ENCODE data around the gene FER1L5.
A peak's percentile ranks its signal among the peaks of the same experiment; 100 is the strongest.

FER1L5 gene

GRCh38 chr2:96733931-96734330, 91.4 kb downstream of the FER1L5 start:
- DNase-seq (ENCODE audit: low spot score in 2 of 2) = no peak
- ATAC-seq (replicated peaks; ENCODE audit: extremely low read depth, poor library complexity, severe bottlenecking) = no peak
- no peak overlapping the region for H3K27ac Mint-ChIP-seq (ENCODE audit: low read depth)
- peaks cover 30% of the 10 kb centered on the region for H3K36me3 Mint-ChIP-seq (ENCODE audit: insufficient read depth)
- H3K9me3 Mint-ChIP-seq = no peaks in the 10 kb centered on the region
- peaks cover 20% of the 10 kb centered on the region for H3K4me1 Mint-ChIP-seq
- H3K4me3 Mint-ChIP-seq = no peak overlapping the region
- no peaks in the 10 kb centered on the region for H3K27me3 Mint-ChIP-seq

GRCh38 chr2:96734880-96735583, 92.5 kb downstream of the FER1L5 start:
- H3K4me3 Mint-ChIP-seq = no peak overlapping the region
- H3K36me3 Mint-ChIP-seq (ENCODE audit: insufficient read depth) = peaks cover 32% of the 10 kb centered on the region
- ATAC-seq (replicated peaks; ENCODE audit: extremely low read depth, poor library complexity, severe bottlenecking) (no peak), DNase-seq (ENCODE audit: low spot score in 2 of 2) (no peak)
- H3K9me3 Mint-ChIP-seq = no peaks in the 10 kb centered on the region
- H3K27ac Mint-ChIP-seq (ENCODE audit: low read depth) = no peak overlapping the region
- peaks cover 31% of the 10 kb centered on the region for H3K4me1 Mint-ChIP-seq
- H3K27me3 Mint-ChIP-seq = no peaks in the 10 kb centered on the region

- ATAC-seq (replicated peaks; ENCODE audit: extremely low read depth, poor library complexity, severe bottlenecking) = no peak
- no peak for DNase-seq (ENCODE audit: low spot score in 2 of 2)
- H3K4me3 Mint-ChIP-seq = no peak overlapping the region
- no peaks in the 10 kb centered on the region for H3K27me3 Mint-ChIP-seq
- H3K9me3 Mint-ChIP-seq = no peaks in the 10 kb centered on the region
- peaks cover 43% of the 10 kb centered on the region for H3K4me1 Mint-ChIP-seq
- no peak overlapping the region for H3K27ac Mint-ChIP-seq (ENCODE audit: low read depth)
- peaks cover 18% of the 10 kb centered on the region for H3K36me3 Mint-ChIP-seq (ENCODE audit: insufficient read depth)
These were observed 94.7 kb downstream of the FER1L5 start for GRCh38 chr2:96737251-96737650.

GRCh38 chr2:96737831-96738230, 95.3 kb downstream of the FER1L5 start:
- Mint-ChIP-seq H3K4me1 (peaks cover 43% of the 10 kb centered on the region), H3K27ac (ENCODE audit: low read depth) (no peak overlapping the region), H3K27me3 (no peaks in the 10 kb centered on the region), H3K9me3 (no peaks in the 10 kb centered on the region), H3K36me3 (ENCODE audit: insufficient read depth) (peaks cover 17% of the 10 kb centered on the region), H3K4me3 (no peak overlapping the region)
- no peak for ATAC-seq (replicated peaks; ENCODE audit: extremely low read depth, poor library complexity, severe bottlenecking)
- DNase-seq (ENCODE audit: low spot score in 2 of 2) = no peak

- DNase-seq (ENCODE audit: low spot score in 2 of 2) = no peak
- Mint-ChIP-seq H3K36me3 (ENCODE audit: insufficient read depth) (peaks cover 11% of the 10 kb centered on the region), H3K4me1 (peaks cover 43% of the 10 kb centered on the region), H3K27ac (ENCODE audit: low read depth) (peak overlapping the region; percentile 95), H3K4me3 (peak overlapping the region; percentile 98), H3K27me3 (no peaks in the 10 kb centered on the region), H3K9me3 (no peaks in the 10 kb centered on the region)
- ATAC-seq (replicated peaks; ENCODE audit: extremely low read depth, poor library complexity, severe bottlenecking) = no peak
These were observed 96.6 kb downstream of the FER1L5 start for GRCh38 chr2:96739076-96739632.

- peak; percentile 86 to 91 for DNase-seq (ENCODE audit: low spot score in 2 of 2)
- Mint-ChIP-seq H3K4me3 (peak within 1 kb of the TSS; percentile 98), H3K27ac (ENCODE audit: low read depth) (peak within 1 kb of the TSS; percentile 95), H3K36me3 (ENCODE audit: insufficient read depth) (peaks cover 11% of the 10 kb centered on the region), H3K4me1 (peaks cover 38% of the 10 kb centered on the region), H3K9me3 (no peaks in the 10 kb centered on the region), H3K27me3 (no peaks in the 10 kb centered on the region)
- ATAC-seq (replicated peaks; ENCODE audit: extremely low read depth, poor library complexity, severe bottlenecking) = peak; percentile 100
These were observed 97.3 kb downstream of the FER1L5 start, which contains the start of gene LMAN2L for GRCh38 chr2:96739633-96740428. Gene LMAN2L, minus strand, starts transcription at chr2:96740064. Its CDS starts 24 bp downstream, at chr2:96740040.

- ATAC-seq (replicated peaks; ENCODE audit: extremely low read depth, poor library complexity, severe bottlenecking) = no peak
- no peaks in the 10 kb centered on the region for H3K4me1 Mint-ChIP-seq
These were observed 104.6 kb downstream of the FER1L5 start for GRCh38 chr2:96747061-96747617.

GRCh38 chr2:96751800-96752199, 109.2 kb downstream of the FER1L5 start:
- no peaks in the 10 kb centered on the region for H3K27me3 Mint-ChIP-seq

More at GRCh38 chr2:96747061-96747617, 104.6 kb downstream of the FER1L5 start:
- no peaks in the 10 kb centered on the region for H3K9me3 Mint-ChIP-seq
- DNase-seq (ENCODE audit: low spot score in 2 of 2) = no peak
- H3K36me3 Mint-ChIP-seq (ENCODE audit: insufficient read depth) = no peaks in the 10 kb centered on the region
- no peak overlapping the region for H3K27ac Mint-ChIP-seq (ENCODE audit: low read depth)
- H3K4me3 Mint-ChIP-seq = no peak overlapping the region
- no peaks in the 10 kb centered on the region for H3K27me3 Mint-ChIP-seq

GRCh38 chr2:96753661-96754282, 111.2 kb downstream of the FER1L5 start:
- no peak for DNase-seq (ENCODE audit: low spot score in 2 of 2)
- peaks cover 5% of the 10 kb centered on the region for H3K4me1 Mint-ChIP-seq
- no peak overlapping the region for H3K27ac Mint-ChIP-seq (ENCODE audit: low read depth)
- H3K4me3 Mint-ChIP-seq = no peak overlapping the region
- peaks cover 3% of the 10 kb centered on the region for H3K36me3 Mint-ChIP-seq (ENCODE audit: insufficient read depth)
- H3K27me3 Mint-ChIP-seq = no peaks in the 10 kb centered on the region
- no peak for ATAC-seq (replicated peaks; ENCODE audit: extremely low read depth, poor library complexity, severe bottlenecking)
- H3K9me3 Mint-ChIP-seq = no peaks in the 10 kb centered on the region

More at GRCh38 chr2:96751800-96752199, 109.2 kb downstream of the FER1L5 start:
- no peak for DNase-seq (ENCODE audit: low spot score in 2 of 2)
- no peak overlapping the region for H3K4me3 Mint-ChIP-seq
- H3K4me1 Mint-ChIP-seq = no peaks in the 10 kb centered on the region
- H3K27ac Mint-ChIP-seq (ENCODE audit: low read depth) = no peak overlapping the region
- no peaks in the 10 kb centered on the region for H3K9me3 Mint-ChIP-seq
- no peak for ATAC-seq (replicated peaks; ENCODE audit: extremely low read depth, poor library complexity, severe bottlenecking)
- peaks cover 3% of the 10 kb centered on the region for H3K36me3 Mint-ChIP-seq (ENCODE audit: insufficient read depth)

- Mint-ChIP-seq H3K36me3 (ENCODE audit: insufficient read depth) (peaks cover 3% of the 10 kb centered on the region), H3K27me3 (no peaks in the 10 kb centered on the region), H3K4me3 (no peak overlapping the region), H3K4me1 (peaks cover 10% of the 10 kb centered on the region), H3K9me3 (no peaks in the 10 kb centered on the region), H3K27ac (ENCODE audit: low read depth) (no peak overlapping the region)
- ATAC-seq (replicated peaks; ENCODE audit: extremely low read depth, poor library complexity, severe bottlenecking) (no peak), DNase-seq (ENCODE audit: low spot score in 2 of 2) (no peak)
These were observed 111.8 kb downstream of the FER1L5 start for GRCh38 chr2:96754317-96754716.
